ENCODE measurements around the gene AZIN2.
A peak's percentile ranks its signal among the peaks of the same experiment; 100 is the strongest.
"Not testable (repeated sequence)": the region's sequence is repeated elsewhere in the genome, so short reads cannot be mapped to it uniquely, and the experiment has no call there.

Gene AZIN2

GRCh38 chr1:33057095-33057494 lies 23.9 kb upstream of the AZIN2 start:
- DNase-seq (ENCODE audit: low read depth), result no peak

GRCh38 chr1:33060579-33061083 lies 20.3 kb upstream of the AZIN2 start:
- DNase-seq (ENCODE audit: low read depth), result peak; percentile 93

GRCh38 chr1:33061834-33062233 lies 19.1 kb upstream of the AZIN2 start:
- no peak for DNase-seq (ENCODE audit: low read depth)

- DNase-seq (ENCODE audit: low read depth), result not testable (repeated sequence)
Observed at GRCh38 chr1:33064284-33064683, 16.7 kb upstream of the AZIN2 start.

GRCh38 chr1:33065301-33065700 lies 15.7 kb upstream of the AZIN2 start:
- no peak for DNase-seq (ENCODE audit: low read depth)

GRCh38 chr1:33066477-33066876 lies 14.5 kb upstream of the AZIN2 start:
- not testable (repeated sequence) for DNase-seq (ENCODE audit: low read depth)

GRCh38 chr1:33068108-33068507 lies 12.8 kb upstream of the AZIN2 start:
- not testable (repeated sequence) for DNase-seq (ENCODE audit: low read depth)

- DNase-seq (ENCODE audit: low read depth), result no peak
Observed at GRCh38 chr1:33070628-33071027, 10.3 kb upstream of the AZIN2 start.

GRCh38 chr1:33072707-33073106 lies 8.2 kb upstream of the AZIN2 start:
- DNase-seq (ENCODE audit: low read depth), result no peak

- no peak for DNase-seq (ENCODE audit: low read depth)
Observed at GRCh38 chr1:33074193-33074945, 6.6 kb upstream of the AZIN2 start.

GRCh38 chr1:33078030-33078591 lies 2.8 kb upstream of the AZIN2 start:
- no peak for DNase-seq (ENCODE audit: low read depth)

- DNase-seq (ENCODE audit: low read depth), result no peak
Observed at GRCh38 chr1:33080373-33080772, 580 bp upstream of the AZIN2 start.

GRCh38 chr1:33081554-33082305 lies 777 bp downstream of the AZIN2 start:
- no peak for DNase-seq (ENCODE audit: low read depth)

GRCh38 chr1:33082575-33083108 lies 1.7 kb downstream of the AZIN2 start:
- DNase-seq (ENCODE audit: low read depth), result no peak

- DNase-seq (ENCODE audit: low read depth), result no peak
Observed at GRCh38 chr1:33085332-33085731, 4.4 kb downstream of the AZIN2 start.

- no peak for DNase-seq (ENCODE audit: low read depth)
Observed at GRCh38 chr1:33086384-33086850, 5.5 kb downstream of the AZIN2 start.

- no peak for DNase-seq (ENCODE audit: low read depth)
Observed at GRCh38 chr1:33087677-33088076, 6.7 kb downstream of the AZIN2 start.

- DNase-seq (ENCODE audit: low read depth), result no peak
Observed at GRCh38 chr1:33088119-33088906, 7.4 kb downstream of the AZIN2 start.

GRCh38 chr1:33089457-33089856 lies 8.5 kb downstream of the AZIN2 start:
- DNase-seq (ENCODE audit: low read depth), result no peak

- no peak for DNase-seq (ENCODE audit: low read depth)
Observed at GRCh38 chr1:33092438-33092837, 11.5 kb downstream of the AZIN2 start.

- no peak for DNase-seq (ENCODE audit: low read depth)
Observed at GRCh38 chr1:33093004-33093403, 12.1 kb downstream of the AZIN2 start.

- no peak for DNase-seq (ENCODE audit: low read depth)
Observed at GRCh38 chr1:33094486-33094885, 13.5 kb downstream of the AZIN2 start.

Data from GM04503 (cell line).